Peyer's patch (tissue), 4 donors: Measurements from ENCODE around the gene MLH3. TPM values are rescaled to one million over a fixed set of nuclear protein-coding genes. Genes with fewer than 3 reads are reported as not detected.

ENCODE experiments used
- DNase-seq, 3 donors: peaks; one replicate each; pipeline ENCODE4 v3.0.0-alpha.2; 2017 to 2019
- H3K27ac ChIP-seq, 4 donors: fragments of 200-600 bp; sonication (generic); one replicate each; pipeline ENCODE4 v1.5.1; 2016 to 2019
- H3K27me3 ChIP-seq, 2 donors: fragments of 200-600 bp; sonication (generic); one replicate each; pipeline ENCODE4 v1.5.1; 2019
- H3K36me3 ChIP-seq, 3 donors: fragments of 200-600 bp; sonication (generic); one replicate each; pipeline ENCODE4 v1.5.1; 2016 to 2019
- H3K4me1 ChIP-seq, 4 donors: fragments of 200-600 bp; sonication (generic); one replicate each; pipeline ENCODE4 v1.5.1; 2016 to 2019
- H3K4me3 ChIP-seq, 4 donors: fragments of 200-600 bp; sonication (generic); 1 replicate in 3 of 4; 2 replicates in 1 of 4; pipeline ENCODE4 v1.5.1; 2016 to 2019; ENCODE audit warnings: mild to moderate bottlenecking in 1 of 4
- H3K9me3 ChIP-seq, 4 donors: fragments of 200-600 bp; sonication (generic); one replicate each; pipeline ENCODE4 v1.5.1; 2016 to 2019; ENCODE audit warnings: mild to moderate bottlenecking in 1 of 4
- CTCF ChIP-seq, 6 experiments: fragments of 450-650 bp in 4 of 6; fragments of 200-600 bp in 2 of 6; sonication (generic) in 1 of 6; IDR thresholded peaks; one replicate each; pipeline ENCODE4 v1.5.1; 2017 to 2019; ENCODE audit warnings: antibody characterized with exemption in 6 of 6, mild to moderate bottlenecking in 3 of 6, moderate library complexity in 1 of 6
- POLR2A ChIP-seq, 2 donors: fragments of 450-650 bp; IDR thresholded peaks; one replicate each; pipeline ENCODE4 v1.5.1; 2017; ENCODE audit warnings: antibody characterized with exemption in 2 of 2, mild to moderate bottlenecking in 2 of 2, moderate library complexity in 2 of 2
- total RNA-seq, 4 donors: library from RNA; depleted of rRNA; stranded (reverse); fragments of >200 nt; gene quantifications; one replicate each; pipeline ENCODE4 v1.1.0, GENCODE V29; 2016

The MLH3 gene
- total RNA-seq, 4 donors from 2014 or later = 40.6 to 57.0 (median 48.5) TPM

- DNase-seq = no peak
- Histone ChIP-seq H3K4me1 (no peaks in the 10 kb centered on the region), H3K4me3 (no peak overlapping the region), H3K27ac (peak overlapping the region in 2 of 4 donors; percentile 0 to 31), H3K27me3 (no peaks in the 10 kb centered on the region), H3K9me3 (no peaks in the 10 kb centered on the region), H3K36me3 (peaks cover 0 to 49% (median 0%) of the 10 kb centered on the region in 3 donors)
- no peak for TF ChIP-seq CTCF (IDR thresholded peaks at IDR 0.05)
- TF ChIP-seq POLR2A (IDR thresholded peaks at IDR 0.05) = no peak
Observed at GRCh38 chr14:75023108-75023507, 28.2 kb downstream of the MLH3 start.

DNA sequence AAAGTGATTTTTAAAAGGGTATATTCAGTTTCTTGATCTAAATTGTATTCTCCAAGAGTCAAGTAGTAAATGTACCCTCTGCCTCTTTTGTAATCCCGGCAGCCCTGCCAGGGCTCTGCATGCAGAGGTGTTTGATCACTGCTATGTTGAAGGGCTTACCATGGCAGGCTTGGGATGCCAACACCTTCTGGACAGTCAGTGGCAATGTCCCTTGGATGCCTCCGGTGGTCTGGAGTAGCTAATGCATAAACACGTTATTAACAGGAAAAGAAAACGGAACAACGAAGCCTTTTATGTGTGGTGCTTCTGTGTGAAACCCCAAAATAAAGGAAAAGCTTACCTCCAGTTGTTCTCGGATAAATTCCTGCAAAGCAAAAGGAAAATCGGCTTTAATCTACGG, 28.6 kb downstream of the MLH3 start:
- DNase-seq = no peak
- TF ChIP-seq POLR2A (IDR thresholded peaks at IDR 0.05) (no peak), CTCF (IDR thresholded peaks at IDR 0.05) (peak in 3 of 6 experiments; percentile 26 to 34 (median 28))
- Histone ChIP-seq H3K4me1 (no peaks in the 10 kb centered on the region), H3K27me3 (no peaks in the 10 kb centered on the region), H3K9me3 (no peaks in the 10 kb centered on the region), H3K36me3 (peaks cover 0 to 51% (median 0%) of the 10 kb centered on the region in 3 donors), H3K4me3 (no peak overlapping the region), H3K27ac (peak overlapping the region in 2 of 4 donors; percentile 10 to 31)

DNA sequence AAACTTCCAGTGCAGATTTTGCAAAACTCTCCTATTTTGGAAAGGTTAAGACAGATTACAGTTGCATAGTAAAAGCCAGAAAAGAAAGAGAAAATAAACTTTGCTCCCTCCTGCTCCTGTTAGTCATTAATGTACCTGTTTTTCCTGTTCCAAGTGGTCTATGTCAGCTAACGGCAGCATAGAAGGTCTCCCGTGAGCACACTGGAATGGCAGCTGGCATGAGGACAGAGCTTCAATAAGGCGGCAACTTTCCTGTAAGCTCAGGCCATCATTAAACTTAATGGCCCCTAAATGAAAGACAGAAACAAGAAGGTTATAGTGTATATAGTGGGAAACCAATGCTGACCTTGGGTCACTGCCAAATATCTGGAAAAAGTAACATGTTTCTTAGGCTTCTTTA, 32.6 kb downstream of the MLH3 start:
- Histone ChIP-seq H3K4me3 (no peak overlapping the region), H3K27me3 (no peaks in the 10 kb centered on the region), H3K9me3 (no peaks in the 10 kb centered on the region), H3K27ac (peak overlapping the region in 3 of 4 donors; percentile 8 to 69 (median 22)), H3K4me1 (no peaks in the 10 kb centered on the region), H3K36me3 (peaks cover 5 to 78% (median 9%) of the 10 kb centered on the region in 3 donors)
- peak in 1 of 3 donors; percentile 60 for DNase-seq
- TF ChIP-seq POLR2A (IDR thresholded peaks at IDR 0.05) = no peak
- no peak for TF ChIP-seq CTCF (IDR thresholded peaks at IDR 0.05)

- peaks cover 5 to 66% (median 9%) of the 10 kb centered on the region in 3 donors for H3K36me3 ChIP-seq
- H3K9me3 ChIP-seq = no peaks in the 10 kb centered on the region
- no peak for DNase-seq
- TF ChIP-seq CTCF (IDR thresholded peaks at IDR 0.05) (no peak), POLR2A (IDR thresholded peaks at IDR 0.05) (no peak)
- no peaks in the 10 kb centered on the region for H3K27me3 ChIP-seq
- no peaks in the 10 kb centered on the region for H3K4me1 ChIP-seq
- no peak overlapping the region for H3K4me3 ChIP-seq
- H3K27ac ChIP-seq = no peak overlapping the region
Observed at GRCh38 chr14:75016815-75017214, 34.5 kb downstream of the MLH3 start.

GRCh38 chr14:75015496-75015895, 35.8 kb downstream of the MLH3 start:
- TF ChIP-seq POLR2A (IDR thresholded peaks at IDR 0.05) = no peak
- DNase-seq = no peak
- Histone ChIP-seq H3K4me1 (no peaks in the 10 kb centered on the region), H3K27me3 (no peaks in the 10 kb centered on the region), H3K9me3 (no peaks in the 10 kb centered on the region), H3K27ac (no peak overlapping the region), H3K4me3 (no peak overlapping the region), H3K36me3 (peaks cover 5 to 61% (median 9%) of the 10 kb centered on the region in 3 donors)

GRCh38 chr14:75013290-75013689, 38.0 kb downstream of the MLH3 start:
- TF ChIP-seq POLR2A (IDR thresholded peaks at IDR 0.05) (no peak), CTCF (IDR thresholded peaks at IDR 0.05) (no peak)
- DNase-seq = no peak
- Histone ChIP-seq H3K27me3 (no peaks in the 10 kb centered on the region), H3K9me3 (no peaks in the 10 kb centered on the region), H3K36me3 (peaks cover 5 to 69% (median 9%) of the 10 kb centered on the region in 3 donors), H3K4me1 (no peaks in the 10 kb centered on the region), H3K27ac (no peak overlapping the region), H3K4me3 (no peak overlapping the region)
